Measurements from ENCODE around the gene AHCYL2. TPM values are rescaled to one million over a fixed set of nuclear protein-coding genes. Genes with fewer than 3 reads are reported as not detected.
A peak's percentile ranks its signal among the peaks of the same experiment; 100 is the strongest.

Gene AHCYL2
- total RNA-seq, result 10 to 100 TPM; 33.5 to 61.2 (median 41.7) TPM

DNA sequence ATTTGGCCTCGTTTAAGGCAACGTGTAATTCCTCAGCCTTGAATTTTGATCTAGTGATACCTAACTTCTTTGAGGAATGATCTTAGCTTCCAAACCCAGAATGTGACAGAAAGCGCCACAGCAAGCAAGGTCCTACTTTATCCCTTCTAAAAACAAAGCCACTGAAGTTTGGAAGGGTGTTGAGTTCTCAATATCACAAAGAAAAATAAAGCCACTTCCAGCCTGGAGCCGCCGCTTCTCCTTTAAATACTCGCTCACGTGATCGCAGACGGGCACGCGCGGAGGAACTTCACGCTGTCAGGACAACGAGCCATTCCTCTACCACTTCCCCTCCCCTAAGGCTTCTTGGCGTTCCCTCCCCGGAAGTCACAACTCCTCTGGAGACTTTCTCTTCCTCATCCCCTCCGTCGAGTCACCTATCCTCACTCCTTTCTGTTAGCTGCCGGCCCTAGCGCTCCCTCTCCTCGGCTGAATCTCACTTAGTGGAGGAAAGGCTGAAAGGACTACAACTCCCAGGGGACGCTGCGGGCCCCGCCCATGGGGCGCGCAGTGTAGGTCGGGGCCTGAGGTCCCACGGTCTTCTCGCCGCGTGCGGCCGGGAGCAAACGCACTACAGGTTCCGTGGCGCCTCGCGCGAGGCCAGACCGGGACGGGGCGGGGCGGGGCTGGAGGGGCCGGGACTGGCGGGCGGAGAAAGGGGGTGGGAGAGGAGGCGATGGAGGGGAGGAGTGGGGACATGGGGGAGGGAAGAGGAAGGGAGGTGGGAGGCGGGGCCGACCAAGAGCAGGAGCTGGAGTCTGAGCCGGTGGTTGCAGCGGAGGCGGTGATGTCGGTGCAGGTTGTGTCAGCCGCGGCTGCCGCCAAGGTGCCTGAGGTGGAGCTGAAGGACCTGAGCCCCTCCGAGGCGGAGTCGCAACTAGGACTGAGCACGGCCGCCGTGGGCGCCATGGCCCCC lies at the start of gene AHCYL2:
TSS of gene AHCYL2 (plus strand) at position 780 of the 955 bp plus-strand sequence.
- Histone ChIP-seq H3K27me3 (no peaks in the 10 kb centered on the region), H3K4me3 (peak within 1 kb of the TSS; percentile 86), H3K9me3 (no peaks in the 10 kb centered on the region), H3K4me1 (peaks cover 38% of the 10 kb centered on the region), H3K36me3 (no peaks in the 10 kb centered on the region), H3K27ac (peak within 1 kb of the TSS; percentile 91)
- TF ChIP-seq POLR2AphosphoS5 (IDR thresholded peaks at IDR 0.05), result peak; percentile 43 to 68 (median 68)
- no peak for TF ChIP-seq POLR2A (IDR thresholded peaks at IDR 0.05)
- 0% methylated on average over 53 of the region's 63 CpGs for WGBS
- peak; percentile 97 to 98 for DNase-seq (ENCODE audit: low spot score in 2 of 2)

GRCh38 chr7:129176916-129177710 lies 47.7 kb upstream of the AHCYL2 start:
- peaks cover 4% of the 10 kb centered on the region for H3K27me3 ChIP-seq
- no peak overlapping the region for H3K4me3 ChIP-seq
- WGBS, result 41% methylated on average over 11 of the region's 11 CpGs
- H3K36me3 ChIP-seq, result no peaks in the 10 kb centered on the region
- H3K4me1 ChIP-seq, result no peaks in the 10 kb centered on the region
- H3K9me3 ChIP-seq, result no peaks in the 10 kb centered on the region
- H3K27ac ChIP-seq, result no peak overlapping the region
- no peak for DNase-seq (ENCODE audit: low spot score in 2 of 2)
- TF ChIP-seq POLR2A (IDR thresholded peaks at IDR 0.05) (no peak), POLR2AphosphoS5 (IDR thresholded peaks at IDR 0.05) (no peak), EP300 (IDR thresholded peaks at IDR 0.05) (no peak)
- TF ChIP-seq, protein P1, sequence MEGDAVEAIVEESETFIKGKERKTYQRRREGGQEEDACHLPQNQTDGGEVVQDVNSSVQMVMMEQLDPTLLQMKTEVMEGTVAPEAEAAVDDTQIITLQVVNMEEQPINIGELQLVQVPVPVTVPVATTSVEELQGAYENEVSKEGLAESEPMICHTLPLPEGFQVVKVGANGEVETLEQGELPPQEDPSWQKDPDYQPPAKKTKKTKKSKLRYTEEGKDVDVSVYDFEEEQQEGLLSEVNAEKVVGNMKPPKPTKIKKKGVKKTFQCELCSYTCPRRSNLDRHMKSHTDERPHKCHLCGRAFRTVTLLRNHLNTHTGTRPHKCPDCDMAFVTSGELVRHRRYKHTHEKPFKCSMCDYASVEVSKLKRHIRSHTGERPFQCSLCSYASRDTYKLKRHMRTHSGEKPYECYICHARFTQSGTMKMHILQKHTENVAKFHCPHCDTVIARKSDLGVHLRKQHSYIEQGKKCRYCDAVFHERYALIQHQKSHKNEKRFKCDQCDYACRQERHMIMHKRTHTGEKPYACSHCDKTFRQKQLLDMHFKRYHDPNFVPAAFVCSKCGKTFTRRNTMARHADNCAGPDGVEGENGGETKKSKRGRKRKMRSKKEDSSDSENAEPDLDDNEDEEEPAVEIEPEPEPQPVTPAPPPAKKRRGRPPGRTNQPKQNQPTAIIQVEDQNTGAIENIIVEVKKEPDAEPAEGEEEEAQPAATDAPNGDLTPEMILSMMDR (IDR thresholded peaks at IDR 0.05), result no peak

DNA sequence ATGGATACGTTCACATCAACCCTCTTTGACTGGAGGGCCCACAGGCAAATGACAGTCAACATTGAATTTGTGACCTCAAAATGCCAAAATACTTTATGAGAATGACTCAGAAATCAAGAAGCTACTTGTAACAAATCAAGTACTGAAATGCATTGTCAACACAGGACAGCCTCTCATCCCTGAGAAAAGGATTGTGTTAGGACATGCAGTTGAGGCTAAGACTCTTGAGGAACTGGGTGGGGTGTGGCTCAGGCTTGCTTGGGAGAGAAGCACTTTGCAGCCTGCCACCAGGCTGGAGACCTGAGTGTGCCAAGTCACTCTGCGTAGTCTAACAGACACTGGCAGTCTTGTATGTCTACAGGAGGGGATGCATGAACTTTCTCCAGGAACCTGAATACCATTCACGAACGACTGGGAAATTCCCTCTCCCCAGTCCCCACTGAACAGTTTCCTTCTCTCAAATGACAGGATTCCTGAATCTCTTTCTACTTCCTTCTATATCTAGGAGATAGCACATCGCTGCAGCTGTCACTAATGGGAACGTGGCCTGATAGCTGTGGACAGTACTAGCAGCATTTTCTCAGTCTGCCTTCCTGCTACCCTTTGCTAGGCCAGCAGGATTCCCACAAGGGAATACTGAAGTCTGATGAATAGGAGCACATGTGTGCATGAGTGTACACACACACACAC lies 39.7 kb upstream of the AHCYL2 start:
- Histone ChIP-seq H3K36me3 (no peaks in the 10 kb centered on the region), H3K4me1 (peaks cover 30% of the 10 kb centered on the region), H3K9me3 (no peaks in the 10 kb centered on the region), H3K27me3 (no peaks in the 10 kb centered on the region), H3K4me3 (no peak overlapping the region), H3K27ac (no peak overlapping the region)
- peak in 1 of 3 donors; percentile 19 for TF ChIP-seq POLR2AphosphoS5 (IDR thresholded peaks at IDR 0.05)
- TF ChIP-seq, protein P1 (IDR thresholded peaks at IDR 0.05), result no peak
- no peak for TF ChIP-seq EP300 (IDR thresholded peaks at IDR 0.05)
- TF ChIP-seq POLR2A (IDR thresholded peaks at IDR 0.05), result no peak
- no peak for DNase-seq (ENCODE audit: low spot score in 2 of 2)
- 44% methylated on average over 6 of the region's 6 CpGs for WGBS

DNA sequence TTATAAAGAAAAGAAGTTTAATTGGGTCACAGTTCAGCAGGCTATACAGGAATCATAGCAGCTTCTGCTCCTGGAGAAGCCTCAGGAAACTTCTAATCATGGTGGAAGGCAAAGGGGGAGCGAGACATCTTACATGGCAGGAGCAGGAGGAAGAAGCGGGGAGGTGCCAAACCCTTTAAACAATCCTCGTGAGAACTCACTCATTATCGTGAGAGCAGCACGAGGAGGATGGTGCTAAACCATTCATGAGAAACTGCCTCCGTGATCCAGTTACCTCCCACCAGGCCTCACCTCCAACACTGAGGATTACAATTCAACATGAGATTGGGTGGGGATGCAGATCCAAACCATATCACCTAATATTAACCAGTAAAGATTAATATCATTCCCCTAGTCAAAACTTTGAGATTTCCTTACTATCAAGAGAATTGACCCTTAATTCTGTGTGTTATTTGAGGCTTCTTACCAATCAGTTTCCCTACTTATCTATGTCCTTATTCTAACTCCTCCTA lies 38.0 kb upstream of the AHCYL2 start:
- H3K27ac ChIP-seq, result no peak overlapping the region
- no peak overlapping the region for H3K4me3 ChIP-seq
- 92% methylated on average over 6 of the region's 6 CpGs for WGBS
- H3K36me3 ChIP-seq, result no peaks in the 10 kb centered on the region
- H3K27me3 ChIP-seq, result no peaks in the 10 kb centered on the region
- peaks cover 40% of the 10 kb centered on the region for H3K4me1 ChIP-seq
- H3K9me3 ChIP-seq, result no peaks in the 10 kb centered on the region
- no peak for DNase-seq (ENCODE audit: low spot score in 2 of 2)
- TF ChIP-seq EP300 (IDR thresholded peaks at IDR 0.05) (no peak), POLR2AphosphoS5 (IDR thresholded peaks at IDR 0.05) (no peak), POLR2A (IDR thresholded peaks at IDR 0.05) (no peak)
- TF ChIP-seq, protein P1 (IDR thresholded peaks at IDR 0.05), result no peak

DNA sequence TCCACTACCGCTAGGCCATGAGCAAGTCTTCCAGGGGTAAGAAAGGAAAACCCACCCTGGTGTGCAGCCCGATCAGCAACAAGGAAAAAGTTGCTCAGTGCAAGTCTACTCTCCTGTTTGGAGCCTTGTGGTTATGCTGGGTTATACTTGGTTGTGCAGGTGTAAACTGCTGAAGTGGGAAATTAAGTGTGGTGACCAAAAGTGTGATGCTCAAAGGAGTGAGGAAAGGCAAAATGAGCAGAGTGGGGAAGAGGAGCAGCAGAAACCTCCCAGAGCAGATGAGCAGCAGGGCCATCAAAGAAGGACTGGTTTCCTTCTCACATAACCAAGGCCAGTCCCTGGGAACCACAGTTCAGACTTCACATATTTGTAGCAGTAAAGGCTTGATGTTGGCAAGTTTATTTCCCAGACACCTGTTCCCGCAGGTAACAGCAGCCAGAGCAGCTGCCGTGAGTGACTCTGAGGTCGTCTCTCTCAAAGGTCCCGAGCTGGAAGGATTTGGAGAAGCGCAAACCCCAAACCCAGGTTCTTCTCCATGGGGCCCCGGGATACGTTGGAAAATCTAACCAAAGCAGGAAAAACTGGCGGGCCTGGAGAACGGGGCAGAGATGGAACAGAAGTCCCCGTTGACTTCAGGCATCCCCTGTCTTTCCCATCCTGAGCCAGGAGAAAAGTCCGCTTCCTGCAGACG lies 37.0 kb upstream of the AHCYL2 start:
- 38% methylated on average over 6 of the region's 14 CpGs for WGBS
- no peak overlapping the region for H3K27ac ChIP-seq

More for the DNA sequence above, 37.0 kb upstream of the AHCYL2 start:
- peaks cover 40% of the 10 kb centered on the region for H3K4me1 ChIP-seq
- H3K36me3 ChIP-seq, result no peaks in the 10 kb centered on the region
- DNase-seq (ENCODE audit: low spot score in 2 of 2), result no peak
- H3K27me3 ChIP-seq, result no peaks in the 10 kb centered on the region
- peak overlapping the region; percentile 88 for H3K4me3 ChIP-seq
- H3K9me3 ChIP-seq, result no peaks in the 10 kb centered on the region
- TF ChIP-seq, protein P1 (IDR thresholded peaks at IDR 0.05), result no peak
- TF ChIP-seq EP300 (IDR thresholded peaks at IDR 0.05), result no peak
- no peak for TF ChIP-seq POLR2AphosphoS5 (IDR thresholded peaks at IDR 0.05)
- TF ChIP-seq POLR2A (IDR thresholded peaks at IDR 0.05), result no peak
